H9 (cell line): Measurements from ENCODE around the gene GSTO2. TPM values are rescaled to one million over a fixed set of nuclear protein-coding genes. Genes with fewer than 3 reads are reported as not detected.

ENCODE experiments used
- DNase-seq: peaks from one replicate; pipeline ENCODE4 v3.0.0-alpha.2; 2017
- H2AFZ ChIP-seq: one replicate; pipeline ENCODE4 v1.6.1; 2013; ENCODE audit warnings: mild to moderate bottlenecking, low read length, control low read depth, moderate library complexity
- H2AK5ac ChIP-seq: 2 replicates; pipeline ENCODE4 v1.6.1; 2013; ENCODE audit warnings: low read length, control low read depth, mixed read lengths; ENCODE audit not compliant: insufficient read length
- H2BK120ac ChIP-seq: one replicate; pipeline ENCODE4 v1.6.1; 2013; ENCODE audit warnings: low read depth, mild to moderate bottlenecking, low read length, control low read depth, inconsistent platforms; ENCODE audit not compliant: poor library complexity, severe bottlenecking
- H2BK12ac ChIP-seq: 2 replicates; pipeline ENCODE4 v1.6.1; 2013; ENCODE audit warnings: low read length, control low read depth, mixed read lengths, low read depth; ENCODE audit not compliant: insufficient read length
- H2BK15ac ChIP-seq: 2 replicates; pipeline ENCODE4 v1.6.1; 2013; ENCODE audit warnings: low read depth, low read length, control low read depth
- H2BK20ac ChIP-seq: one replicate; pipeline ENCODE4 v1.6.1; 2013; ENCODE audit warnings: low read depth, mild to moderate bottlenecking, low read length, control low read depth, inconsistent platforms; ENCODE audit not compliant: poor library complexity, severe bottlenecking
- H2BK5ac ChIP-seq: 2 replicates; pipeline ENCODE4 v1.6.1; 2013; ENCODE audit warnings: low read length, control low read depth, mixed read lengths; ENCODE audit not compliant: insufficient read length
- H3K14ac ChIP-seq: 2 replicates; pipeline ENCODE4 v1.6.1; 2013; ENCODE audit warnings: low read length, control low read depth; ENCODE audit not compliant: insufficient read depth
- H3K18ac ChIP-seq: 2 replicates; pipeline ENCODE4 v1.6.1; 2013; ENCODE audit warnings: low read depth, mild to moderate bottlenecking, mixed read lengths, low read length, control low read depth; ENCODE audit not compliant: insufficient read length
- H3K23ac ChIP-seq: 2 replicates; pipeline ENCODE4 v1.6.1; 2013; ENCODE audit warnings: low read length, control low read depth, mixed read lengths, low read depth; ENCODE audit not compliant: insufficient read length
- H3K23me2 ChIP-seq: 2 replicates; pipeline ENCODE4 v1.6.1; 2013; ENCODE audit warnings: low read depth, mild to moderate bottlenecking, mixed read lengths, low read length, control low read depth; ENCODE audit not compliant: insufficient read length, poor library complexity, severe bottlenecking
- H3K27ac ChIP-seq: 2 replicates; pipeline ENCODE4 v1.5.1; 2013; ENCODE audit warnings: low read length, control low read depth, mixed read lengths, low read depth; ENCODE audit not compliant: insufficient read length
- H3K27me3 ChIP-seq: 2 replicates; pipeline ENCODE4 v1.6.1; 2013; ENCODE audit warnings: low read length, control low read depth, inconsistent platforms; ENCODE audit not compliant: insufficient read depth
- H3K4ac ChIP-seq: 2 replicates; pipeline ENCODE4 v1.6.1; 2013; ENCODE audit warnings: low read depth, mild to moderate bottlenecking, control low read depth, inconsistent platforms, low read length, moderate library complexity
- H3K4me1 ChIP-seq: 2 replicates; pipeline ENCODE4 v1.6.1; 2013; ENCODE audit warnings: low read length, control low read depth, inconsistent platforms; ENCODE audit not compliant: insufficient read depth
- H3K4me2 ChIP-seq: 2 replicates; pipeline ENCODE4 v1.6.1; 2013; ENCODE audit warnings: low read length, control low read depth, mixed read lengths; ENCODE audit not compliant: insufficient read length, insufficient read depth
- H3K56ac ChIP-seq: 2 replicates; pipeline ENCODE4 v1.6.1; 2013; ENCODE audit warnings: low read depth, mild to moderate bottlenecking, mixed read lengths, low read length, control low read depth; ENCODE audit not compliant: insufficient read length
- H3K79me1 ChIP-seq: 2 replicates; pipeline ENCODE4 v1.6.1; 2013; ENCODE audit warnings: low read depth, mild to moderate bottlenecking, moderate library complexity, low read length, control low read depth, inconsistent platforms; ENCODE audit not compliant: insufficient read depth, poor library complexity, severe bottlenecking
- H3K79me2 ChIP-seq: 2 replicates; pipeline ENCODE4 v1.6.1; 2013; ENCODE audit warnings: low read length, control low read depth, inconsistent platforms; ENCODE audit not compliant: insufficient read depth
- H3K9ac ChIP-seq: 2 replicates; pipeline ENCODE4 v1.6.1; 2013; ENCODE audit warnings: low read length, control low read depth, mixed read lengths; ENCODE audit not compliant: insufficient read length; ENCODE audit errors: extremely low read depth
- H3K9me3 ChIP-seq: one replicate; pipeline ENCODE4 v1.6.1; 2013; ENCODE audit warnings: low read depth, low read length, inconsistent platforms; ENCODE audit not compliant: control insufficient read depth
- H3T11ph ChIP-seq: one replicate; pipeline ENCODE4 v1.6.1; 2013; ENCODE audit warnings: mild to moderate bottlenecking, low read length, control low read depth, inconsistent platforms
- H4K20me1 ChIP-seq: one replicate; pipeline ENCODE4 v1.6.1; 2013; ENCODE audit not compliant: control insufficient read depth, insufficient read length, insufficient read depth
- H4K5ac ChIP-seq: 2 replicates; pipeline ENCODE4 v1.6.1; 2013; ENCODE audit warnings: low read depth, mild to moderate bottlenecking, mixed read lengths, low read length, control low read depth; ENCODE audit not compliant: insufficient read length
- H4K8ac ChIP-seq: replicated peaks from 2 replicates; pipeline ENCODE4 v1.6.1; 2013; ENCODE audit warnings: low read length, control low read depth, mixed read lengths, low read depth; ENCODE audit not compliant: insufficient read length
- H4K91ac ChIP-seq: 2 replicates; pipeline ENCODE4 v1.6.1; 2013; ENCODE audit warnings: low read depth, mild to moderate bottlenecking, moderate library complexity, mixed read lengths, low read length, control low read depth; ENCODE audit not compliant: insufficient read length
- H3K27ac Mint-ChIP-seq, 3 experiments: 2 replicates in 2 of 3; 3 replicates in 1 of 3; pipeline ENCODE4 v1.8.0; 2020 to 2021; ENCODE audit warnings: mixed read lengths in 3 of 3, mild to moderate bottlenecking in 1 of 3, moderate library complexity in 1 of 3
- H3K27me3 Mint-ChIP-seq: 2 replicates; pipeline ENCODE4 v1.8.0; 2021; ENCODE audit warnings: low read depth, mild to moderate bottlenecking, moderate library complexity, mixed read lengths
- H3K36me3 Mint-ChIP-seq, 3 experiments: 2 replicates in 2 of 3; 3 replicates in 1 of 3; pipeline ENCODE4 v1.8.0; 2020 to 2021; ENCODE audit warnings: low read depth in 3 of 3, mixed read lengths in 3 of 3; ENCODE audit not compliant: insufficient read depth in 1 of 3
- H3K4me1 Mint-ChIP-seq, 2 experiments: 2 replicates each; pipeline ENCODE4 v1.8.0; 2020; ENCODE audit warnings: mixed read lengths in 2 of 2
- H3K4me3 Mint-ChIP-seq, 2 experiments: 2 replicates in 1 of 2; 3 replicates in 1 of 2; pipeline ENCODE4 v1.8.0; 2020 to 2021; ENCODE audit warnings: mild to moderate bottlenecking in 2 of 2, mixed read lengths in 2 of 2, moderate library complexity in 1 of 2
- H3K9me3 Mint-ChIP-seq, 2 experiments: 2 replicates in 1 of 2; 3 replicates in 1 of 2; pipeline ENCODE4 v1.8.0; 2020; ENCODE audit warnings: mild to moderate bottlenecking in 2 of 2, mixed read lengths in 2 of 2, moderate library complexity in 1 of 2
- CTCF ChIP-seq: fragments of 200-600 bp; sonication (generic); conservative IDR thresholded peaks from 3 replicates; pipeline ENCODE4 v1.8.0; 2021; ENCODE audit warnings: antibody characterized with exemption, mild to moderate bottlenecking
- WGBS: extraction: QIAGEN DNeasy Blood & Tissue Kit; methylation state at CpG from one replicate; pipeline ENCODE4 v1.1.7; 2013; ENCODE audit warnings: missing lambda C conversion rate, low lambda C conversion rate, mixed read lengths; ENCODE audit not compliant: insufficient read length; ENCODE audit errors: extremely low coverage; 5-methylcytosine and 5-hydroxymethylcytosine counted together
- total RNA-seq: library from RNA; stranded (reverse); gene quantifications from 2 replicates; pipeline ENCODE4 v1.2.1, GENCODE V29; 2021

The GSTO2 gene
- total RNA-seq, 1 experiment from 2014 or later, result 14.5 TPM

GRCh38 chr10:104293781-104294321, 24.9 kb downstream of the GSTO2 start:
- no peak overlapping the region for H2BK20ac ChIP-seq
- no peaks in the 10 kb centered on the region for H3K79me2 ChIP-seq
- H4K20me1 ChIP-seq, result no peaks in the 10 kb centered on the region
- H3K9me3 Mint-ChIP-seq, result no peaks in the 10 kb centered on the region
- H2AFZ ChIP-seq, result no peak overlapping the region
- H3T11ph ChIP-seq, result no peak overlapping the region
- H2BK15ac ChIP-seq, result no peak overlapping the region
- H3K4me3 Mint-ChIP-seq, result no peak overlapping the region
- no peaks in the 10 kb centered on the region for H3K9me3 ChIP-seq
- H3K23ac ChIP-seq, result no peak overlapping the region
- no peak overlapping the region for H2AK5ac ChIP-seq
- H3K27ac Mint-ChIP-seq, result no peak overlapping the region
- no peaks in the 10 kb centered on the region for H3K27me3 ChIP-seq
- H3K56ac ChIP-seq, result no peak overlapping the region
- H3K23me2 ChIP-seq, result no peaks in the 10 kb centered on the region
- no peak overlapping the region for H3K14ac ChIP-seq
- no peak overlapping the region for H4K8ac ChIP-seq
- H3K27ac ChIP-seq, result no peak overlapping the region
- H2BK5ac ChIP-seq, result no peak overlapping the region
- no peak for DNase-seq
- H3K4me2 ChIP-seq, result no peak overlapping the region
- H3K4me1 ChIP-seq, result no peaks in the 10 kb centered on the region; the same call in 1 of the 2 replicates
- H3K18ac ChIP-seq, result no peak overlapping the region
- H2BK12ac ChIP-seq, result no peak overlapping the region
- no peak overlapping the region for H2BK120ac ChIP-seq
- H3K4me1 Mint-ChIP-seq, result peaks cover 26 to 27% of the 10 kb centered on the region in 2 experiments
- H3K9ac ChIP-seq, result no peak overlapping the region
- no peak for TF ChIP-seq CTCF
- H4K91ac ChIP-seq, result no peak overlapping the region
- no peaks in the 10 kb centered on the region for H3K79me1 ChIP-seq
- H3K36me3 Mint-ChIP-seq, result 0 out of 7 replicates have a peak, but pooled peaks cover 0 to 2% (median 0%) of the 10 kb centered on the region in 3 experiments
- no peak overlapping the region for H4K5ac ChIP-seq
- no CpG with 5 or more reads among the region's 5 CpGs for WGBS
- no peak overlapping the region for H3K4ac ChIP-seq
- H3K27me3 Mint-ChIP-seq, result peaks cover 8% of the 10 kb centered on the region
